ENCODE data around the gene PTPN9. TPM values are rescaled to one million over a fixed set of nuclear protein-coding genes. Genes with fewer than 3 reads are reported as not detected.
"Not testable (repeated sequence)": the region's sequence is repeated elsewhere in the genome, so short reads cannot be mapped to it uniquely, and the experiment has no call there.

Gene PTPN9
- total RNA-seq, 4 donors from 2014 or later, result 16.3 to 30.6 (median 25.0) TPM

- TF ChIP-seq EP300 (IDR thresholded peaks at IDR 0.05), result no peak
- TF ChIP-seq POLR2AphosphoS5 (IDR thresholded peaks at IDR 0.05), result no peak
- no peak for TF ChIP-seq POLR2A (IDR thresholded peaks at IDR 0.05)
- no peak for TF ChIP-seq CTCF (IDR thresholded peaks at IDR 0.05)
- WGBS, 2 donors (ENCODE audit: low coverage in 1 of 2), result 88 to 100% methylated on average over 1 to 3 of the region's 4 CpGs
- Histone ChIP-seq H3K36me3 (peaks cover 0 to 64% of the 10 kb centered on the region in 2 donors), H3K27me3 (no peaks in the 10 kb centered on the region), H3K27ac (no peak overlapping the region), H3K4me3 (no peak overlapping the region), H3K9me3 (no peaks in the 10 kb centered on the region), H3K4me1 (no peaks in the 10 kb centered on the region)
- no peak for ATAC-seq
These were observed 12.7 kb upstream of the PTPN9 start for GRCh38 chr15:75591655-75592364.

GRCh38 chr15:75590239-75590638 lies 11.1 kb upstream of the PTPN9 start:
- no peak overlapping the region for H3K27ac ChIP-seq
- WGBS, 2 donors (ENCODE audit: low coverage in 1 of 2), result 90 to 100% methylated on average over 2 of the region's 2 CpGs

GRCh38 chr15:75589071-75589470 lies 10.0 kb upstream of the PTPN9 start:
- Histone ChIP-seq H3K9me3 (no peaks in the 10 kb centered on the region), H3K27me3 (no peaks in the 10 kb centered on the region), H3K36me3 (peaks cover 0 to 39% of the 10 kb centered on the region in 2 donors), H3K4me3 (no peak overlapping the region), H3K4me1 (peaks cover 0 to under 1% (median 0%) of the 10 kb centered on the region in 3 donors), H3K27ac (no peak overlapping the region)
- ATAC-seq, result no peak
- WGBS, 2 donors (ENCODE audit: low coverage in 1 of 2), result 98% methylated on average over 5 of the region's 5 CpGs
- TF ChIP-seq CTCF (IDR thresholded peaks at IDR 0.05) (no peak), EP300 (IDR thresholded peaks at IDR 0.05) (no peak), POLR2A (IDR thresholded peaks at IDR 0.05) (no peak), POLR2AphosphoS5 (IDR thresholded peaks at IDR 0.05) (no peak)

More at GRCh38 chr15:75590239-75590638, 11.1 kb upstream of the PTPN9 start:
- Histone ChIP-seq H3K4me1 (no peaks in the 10 kb centered on the region), H3K9me3 (no peaks in the 10 kb centered on the region), H3K27me3 (no peaks in the 10 kb centered on the region), H3K4me3 (no peak overlapping the region), H3K36me3 (peaks cover 0 to 48% of the 10 kb centered on the region in 2 donors)
- no peak for TF ChIP-seq POLR2A (IDR thresholded peaks at IDR 0.05)
- no peak for TF ChIP-seq CTCF (IDR thresholded peaks at IDR 0.05)
- TF ChIP-seq EP300 (IDR thresholded peaks at IDR 0.05), result no peak
- TF ChIP-seq POLR2AphosphoS5 (IDR thresholded peaks at IDR 0.05), result no peak
- no peak for ATAC-seq

- peaks cover 0 to 16% of the 10 kb centered on the region in 2 donors for H3K36me3 ChIP-seq
- 80 to 92% methylated on average over 2 to 5 of the region's 5 CpGs for WGBS, 2 donors (ENCODE audit: low coverage in 1 of 2)
- H3K4me1 ChIP-seq, H3K27ac ChIP-seq, H3K27me3 ChIP-seq, ATAC-seq, H3K9me3 ChIP-seq, H3K4me3 ChIP-seq: not testable (repeated sequence)
These were observed 7.3 kb upstream of the PTPN9 start for GRCh38 chr15:75586422-75586821.

GRCh38 chr15:75584121-75584520 lies 5.0 kb upstream of the PTPN9 start:
- Histone ChIP-seq H3K9me3 (no peaks in the 10 kb centered on the region), H3K36me3 (peaks cover 0 to 4% of the 10 kb centered on the region in 2 donors), H3K4me3 (no peak overlapping the region), H3K27ac (no peak overlapping the region), H3K27me3 (no peaks in the 10 kb centered on the region), H3K4me1 (peaks cover 0 to 15% (median 0%) of the 10 kb centered on the region in 3 donors)
- WGBS, 2 donors (ENCODE audit: low coverage in 1 of 2), result 15 to 31% methylated on average over 4 of the region's 4 CpGs
- TF ChIP-seq CTCF (IDR thresholded peaks at IDR 0.05) (no peak), POLR2A (IDR thresholded peaks at IDR 0.05) (no peak), EP300 (IDR thresholded peaks at IDR 0.05) (no peak), POLR2AphosphoS5 (IDR thresholded peaks at IDR 0.05) (no peak)
- ATAC-seq, result no peak

Data from gastroesophageal sphincter (tissue), 4 donors.